SH-SY5Y (cell line): ENCODE data around the gene ZKSCAN1.

Experiments used
- GATA2 ChIP-seq: IDR thresholded peaks from 2 replicates; pipeline ENCODE4 v1.6.1; 2011; ENCODE audit warnings: mild to moderate bottlenecking, low read depth, low read length
- GATA3 ChIP-seq: IDR thresholded peaks from 2 replicates; pipeline ENCODE4 v1.6.1; 2011; ENCODE audit warnings: low read depth, mild to moderate bottlenecking, low read length, moderate library complexity

The ZKSCAN1 gene

GRCh38 chr7:100082978-100083377 is 67.6 kb downstream of the ZKSCAN1 start:
- TF ChIP-seq GATA3 (no peak), GATA2 (no peak)

GRCh38 chr7:100085515-100085914 is 70.1 kb downstream of the ZKSCAN1 start:
- no peak for TF ChIP-seq GATA2
- TF ChIP-seq GATA3 = no peak

- TF ChIP-seq GATA2 (no peak), GATA3 (no peak)
Measured at GRCh38 chr7:100087055-100087750, 71.8 kb downstream of the ZKSCAN1 start.

- no peak for TF ChIP-seq GATA2
- TF ChIP-seq GATA3 = no peak
Measured at GRCh38 chr7:100088095-100088620, 72.8 kb downstream of the ZKSCAN1 start.

GRCh38 chr7:100088621-100089457 is 73.4 kb downstream of the ZKSCAN1 start, which contains the start of gene COPS6:
Gene COPS6 (plus strand): TSS chr7:100088969. CDS start chr7:100088991, 22 bp downstream.
- TF ChIP-seq GATA3 (no peak), GATA2 (no peak)

- TF ChIP-seq GATA3 (no peak), GATA2 (no peak)
Measured at GRCh38 chr7:100089458-100090196, 74.2 kb downstream of the ZKSCAN1 start.

GRCh38 chr7:100090527-100091410 is 75.4 kb downstream of the ZKSCAN1 start:
- TF ChIP-seq GATA2 = no peak
- TF ChIP-seq GATA3 = no peak
